WTC11 (cell line): ENCODE data around the gene MIER1.

Source experiments
- NR2C2 ChIP-seq: sonication (generic); formaldehyde crosslinking; IDR thresholded peaks from 2 replicates; pipeline ENCODE4 v1.8.0; 2022; ENCODE audit warnings: mild to moderate bottlenecking, missing genetic modification reagents
- TF ChIP-seq, protein P1 (sequence below): fragments of 200-600 bp; IDR thresholded peaks from 2 replicates; pipeline ENCODE4 v1.8.0; 2022; ENCODE audit warnings: antibody characterized with exemption

- TF ChIP-seq, protein P1, sequence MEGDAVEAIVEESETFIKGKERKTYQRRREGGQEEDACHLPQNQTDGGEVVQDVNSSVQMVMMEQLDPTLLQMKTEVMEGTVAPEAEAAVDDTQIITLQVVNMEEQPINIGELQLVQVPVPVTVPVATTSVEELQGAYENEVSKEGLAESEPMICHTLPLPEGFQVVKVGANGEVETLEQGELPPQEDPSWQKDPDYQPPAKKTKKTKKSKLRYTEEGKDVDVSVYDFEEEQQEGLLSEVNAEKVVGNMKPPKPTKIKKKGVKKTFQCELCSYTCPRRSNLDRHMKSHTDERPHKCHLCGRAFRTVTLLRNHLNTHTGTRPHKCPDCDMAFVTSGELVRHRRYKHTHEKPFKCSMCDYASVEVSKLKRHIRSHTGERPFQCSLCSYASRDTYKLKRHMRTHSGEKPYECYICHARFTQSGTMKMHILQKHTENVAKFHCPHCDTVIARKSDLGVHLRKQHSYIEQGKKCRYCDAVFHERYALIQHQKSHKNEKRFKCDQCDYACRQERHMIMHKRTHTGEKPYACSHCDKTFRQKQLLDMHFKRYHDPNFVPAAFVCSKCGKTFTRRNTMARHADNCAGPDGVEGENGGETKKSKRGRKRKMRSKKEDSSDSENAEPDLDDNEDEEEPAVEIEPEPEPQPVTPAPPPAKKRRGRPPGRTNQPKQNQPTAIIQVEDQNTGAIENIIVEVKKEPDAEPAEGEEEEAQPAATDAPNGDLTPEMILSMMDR, result no peak
- TF ChIP-seq NR2C2 (CRISPR knock-in tag), result no peak
Measured at GRCh38 chr1:66938613-66939012, 13.8 kb downstream of the MIER1 start.
